Activated naive CD4-positive, alpha-beta T cell treated with anti-CD3 and anti-CD28 coated beads for 36 hours (primary cell): Measurements from ENCODE around the gene GUCD1. TPM values are rescaled to one million over a fixed set of nuclear protein-coding genes. Genes with fewer than 3 reads are reported as not detected.
A peak's percentile ranks its signal among the peaks of the same experiment; 100 is the strongest.

Experiments used
- CTCF ChIA-PET: fragments of 350-600 bp; sonication (Branson Sonifier 250); formaldehyde crosslinking; loops from one replicate; lab custom pipeline; 2021; ENCODE audit warnings: antibody characterized with exemption; lab: Charles Lee
- DNase-seq: peaks from one replicate; pipeline ENCODE4 v3.0.0-alpha.2; 2020
- H3K27ac Mint-ChIP-seq: one replicate; pipeline ENCODE4 v1.8.0; 2021; ENCODE audit warnings: mild to moderate bottlenecking, mixed read lengths
- H3K27me3 Mint-ChIP-seq: one replicate; pipeline ENCODE4 v1.8.0; 2021; ENCODE audit warnings: low read depth, mixed read lengths
- H3K36me3 Mint-ChIP-seq: one replicate; pipeline ENCODE4 v1.8.0; 2021; ENCODE audit warnings: low read depth, mixed read lengths
- H3K4me1 Mint-ChIP-seq: one replicate; pipeline ENCODE4 v1.8.0; 2021; ENCODE audit warnings: low read depth, mixed read lengths
- H3K4me3 Mint-ChIP-seq: one replicate; pipeline ENCODE4 v1.8.0; 2021; ENCODE audit warnings: mild to moderate bottlenecking, moderate library complexity, mixed read lengths
- H3K9me3 Mint-ChIP-seq: one replicate; pipeline ENCODE4 v1.8.0; 2021; ENCODE audit warnings: mixed read lengths
- intact Hi-C: fragments of 100-400 bp; cut with micrococcal nuclease; formaldehyde crosslinking; loops from one replicate; pipeline ENCODE4 v1.15.1; 2023
- total RNA-seq, 2 experiments: library from RNA; stranded (reverse); gene quantifications; one replicate each; pipeline ENCODE4 v1.2.3, GENCODE V29; 2021

GUCD1 gene
- total RNA-seq, 2 experiments from 2014 or later: 95.8 to 96.0 TPM

DNA sequence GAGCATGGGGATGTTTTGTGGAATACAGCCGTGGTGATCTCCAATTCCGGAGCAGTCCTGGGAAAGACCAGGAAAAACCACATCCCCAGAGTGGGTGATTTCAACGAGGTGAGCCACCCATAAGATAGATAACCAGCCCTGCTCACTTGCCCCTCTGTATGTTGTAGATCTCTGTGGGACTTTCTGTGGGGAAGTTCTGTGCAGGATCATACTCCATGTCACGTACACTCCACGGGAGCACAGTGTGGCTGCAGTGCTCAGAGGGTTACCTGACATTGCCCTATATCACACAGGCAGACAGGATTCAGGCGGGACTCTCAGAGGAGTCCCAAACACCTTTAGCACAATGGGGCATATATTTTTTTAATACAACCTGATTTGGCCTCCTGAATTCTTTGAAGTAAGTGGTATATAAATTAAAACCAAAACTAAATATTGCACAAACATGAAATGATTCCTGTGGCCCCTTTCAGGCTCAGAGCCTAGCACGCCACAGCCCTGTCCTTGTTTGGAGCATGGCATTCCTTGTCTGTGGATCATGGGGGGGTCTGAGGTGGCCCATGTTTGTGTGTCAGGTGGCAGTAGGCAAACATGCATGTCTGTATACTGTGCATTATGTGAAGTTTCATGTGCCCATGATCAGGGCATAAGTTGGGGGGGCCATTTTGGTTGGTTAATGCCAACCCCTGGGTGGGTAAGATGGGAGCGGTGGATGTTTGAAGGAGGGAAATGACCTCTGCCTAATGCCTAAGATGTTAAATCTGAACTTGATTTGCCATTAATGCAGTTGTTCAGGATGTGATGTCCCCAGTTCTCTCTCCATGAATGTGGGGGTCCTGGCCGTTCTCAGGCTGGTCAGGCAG lies 41.3 kb downstream of the GUCD1 start:
- Mint-ChIP-seq H3K9me3 (no peaks in the 10 kb centered on the region), H3K4me1 (peaks cover 11% of the 10 kb centered on the region), H3K27ac (no peak overlapping the region), H3K4me3 (no peak overlapping the region), H3K27me3 (no peaks in the 10 kb centered on the region), H3K36me3 (no peaks in the 10 kb centered on the region)
- CTCF ChIA-PET: interaction anchor here (1.6 kb wide), 1 partner anchor 12 kb away, joined by 3 read pairs; no protein-coding TSS in a partner anchor
- intact Hi-C loops: no loop called here
- no peak for DNase-seq

GRCh38 chr22:24512043-24512442 lies 42.9 kb downstream of the GUCD1 start:
- H3K27ac Mint-ChIP-seq: no peak overlapping the region
- CTCF ChIA-PET: no interaction called here

DNA sequence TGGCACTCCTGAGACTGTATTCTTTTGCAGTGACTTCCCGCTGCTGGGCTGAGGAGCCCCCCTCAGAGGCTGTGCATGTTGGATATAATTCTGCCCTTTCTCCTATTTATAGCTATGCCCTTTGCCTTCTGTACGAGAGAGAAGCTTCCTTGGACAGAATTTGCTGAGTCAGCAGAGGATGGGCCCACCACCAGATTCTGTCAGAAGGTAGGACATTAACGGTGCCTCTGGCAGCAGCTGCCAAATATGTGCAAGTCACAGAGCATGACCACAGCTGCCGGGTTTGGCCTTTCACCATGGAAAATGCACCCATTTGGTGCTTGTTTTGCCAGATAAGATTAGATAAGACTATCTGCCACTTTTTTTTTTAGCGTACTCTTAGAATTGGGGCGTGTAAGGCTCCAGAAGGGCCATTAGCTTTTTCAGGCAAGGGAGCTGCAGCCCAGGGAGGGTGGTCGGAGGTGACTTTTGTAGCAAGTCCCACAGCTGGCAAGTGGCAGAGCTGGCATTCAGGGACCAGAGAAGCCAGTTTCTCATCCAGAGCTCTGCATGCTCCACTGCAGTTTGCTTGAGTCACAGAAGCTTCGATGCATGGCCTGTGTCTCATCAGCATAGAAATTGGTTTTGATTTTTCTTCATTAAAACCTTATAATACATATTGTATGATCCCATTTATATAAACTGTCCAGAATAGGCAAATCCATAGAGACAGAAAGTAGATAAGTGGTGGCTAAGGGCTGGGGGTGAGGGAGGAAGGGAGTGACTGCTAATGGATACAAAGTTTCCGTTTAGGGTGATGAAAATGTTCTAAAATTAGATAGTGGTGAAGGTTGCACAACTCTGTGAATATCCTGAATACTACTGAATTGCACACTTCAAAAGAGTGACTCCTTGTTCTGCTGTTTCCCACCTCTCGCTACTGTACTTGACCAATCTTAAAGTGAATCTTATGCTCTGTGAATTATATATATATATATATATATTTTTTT lies 44.0 kb downstream of the GUCD1 start:
- H3K36me3 Mint-ChIP-seq: no peaks in the 10 kb centered on the region
- CTCF ChIA-PET: interaction anchor here (0.6 kb wide), 1 partner anchor 9 kb away, joined by 6 read pairs; no protein-coding TSS in a partner anchor
- no peaks in the 10 kb centered on the region for H3K9me3 Mint-ChIP-seq
- H3K27ac Mint-ChIP-seq: no peak overlapping the region
- no peak for DNase-seq
- no peaks in the 10 kb centered on the region for H3K27me3 Mint-ChIP-seq
- H3K4me3 Mint-ChIP-seq: no peak overlapping the region
- H3K4me1 Mint-ChIP-seq: peaks cover 11% of the 10 kb centered on the region
- intact Hi-C loops: no loop called here

More at GRCh38 chr22:24512043-24512442, 42.9 kb downstream of the GUCD1 start:
- Mint-ChIP-seq H3K36me3 (no peaks in the 10 kb centered on the region), H3K27me3 (no peaks in the 10 kb centered on the region), H3K4me3 (no peak overlapping the region), H3K9me3 (no peaks in the 10 kb centered on the region), H3K4me1 (peaks cover 11% of the 10 kb centered on the region)
- no peak for DNase-seq
- intact Hi-C loops: no loop called here

GRCh38 chr22:24507716-24508115 lies 47.2 kb downstream of the GUCD1 start:
- H3K9me3 Mint-ChIP-seq: no peaks in the 10 kb centered on the region
- CTCF ChIA-PET: interaction anchor here (0.5 to 1.4 kb wide), 3 partner anchors 15 to 22 kb away, joined by 3 to 6 read pairs (median 6); no protein-coding TSS in a partner anchor
- H3K4me1 Mint-ChIP-seq: peaks cover 17% of the 10 kb centered on the region
- H3K4me3 Mint-ChIP-seq: no peak overlapping the region
- intact Hi-C loops: no loop called here
- H3K27ac Mint-ChIP-seq: no peak overlapping the region
- no peaks in the 10 kb centered on the region for H3K27me3 Mint-ChIP-seq
- H3K36me3 Mint-ChIP-seq: no peaks in the 10 kb centered on the region
- DNase-seq: no peak

DNA sequence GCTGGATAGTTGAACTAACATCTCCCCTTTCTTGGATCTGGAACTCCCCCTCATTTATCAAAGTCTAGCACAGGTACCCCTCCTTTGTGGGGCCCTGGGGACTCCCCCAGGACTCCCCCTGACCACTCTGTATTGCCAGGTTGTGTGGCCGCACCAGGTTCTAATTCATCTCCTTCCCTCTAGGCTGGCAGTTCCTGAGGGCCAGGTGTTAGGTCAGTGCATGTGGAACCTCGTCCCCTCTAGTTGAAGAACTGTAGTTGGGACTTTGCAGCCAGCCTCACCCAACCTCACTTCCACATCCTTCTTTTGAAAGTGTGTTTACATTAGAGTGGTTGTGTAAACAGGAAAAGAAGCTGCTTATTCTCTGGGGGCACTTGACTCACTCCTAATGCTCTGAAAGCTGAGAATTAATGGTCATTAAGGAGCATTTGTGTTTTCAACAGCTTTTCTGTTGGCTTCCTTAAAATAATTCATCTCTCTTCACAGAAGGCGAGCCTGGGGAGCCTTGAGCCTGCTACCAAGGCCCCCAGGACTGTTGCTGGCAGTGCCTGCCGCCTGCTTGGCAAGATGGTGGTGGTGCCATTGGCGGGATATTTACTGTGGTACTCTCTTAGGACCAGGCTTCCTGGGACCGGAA lies 48.0 kb downstream of the GUCD1 start:
- intact Hi-C loops: no loop called here
- no peak overlapping the region for H3K27ac Mint-ChIP-seq
- H3K9me3 Mint-ChIP-seq: no peaks in the 10 kb centered on the region
- H3K4me1 Mint-ChIP-seq: peaks cover 15% of the 10 kb centered on the region
- DNase-seq: no peak
- no peak overlapping the region for H3K4me3 Mint-ChIP-seq
- no peaks in the 10 kb centered on the region for H3K27me3 Mint-ChIP-seq
- H3K36me3 Mint-ChIP-seq: no peaks in the 10 kb centered on the region
- CTCF ChIA-PET: interaction anchor here (0.6 to 6.2 kb wide), 5 partner anchors 10 to 288 kb away, joined by 3 to 45 read pairs (median 4); no protein-coding TSS in a partner anchor

DNA sequence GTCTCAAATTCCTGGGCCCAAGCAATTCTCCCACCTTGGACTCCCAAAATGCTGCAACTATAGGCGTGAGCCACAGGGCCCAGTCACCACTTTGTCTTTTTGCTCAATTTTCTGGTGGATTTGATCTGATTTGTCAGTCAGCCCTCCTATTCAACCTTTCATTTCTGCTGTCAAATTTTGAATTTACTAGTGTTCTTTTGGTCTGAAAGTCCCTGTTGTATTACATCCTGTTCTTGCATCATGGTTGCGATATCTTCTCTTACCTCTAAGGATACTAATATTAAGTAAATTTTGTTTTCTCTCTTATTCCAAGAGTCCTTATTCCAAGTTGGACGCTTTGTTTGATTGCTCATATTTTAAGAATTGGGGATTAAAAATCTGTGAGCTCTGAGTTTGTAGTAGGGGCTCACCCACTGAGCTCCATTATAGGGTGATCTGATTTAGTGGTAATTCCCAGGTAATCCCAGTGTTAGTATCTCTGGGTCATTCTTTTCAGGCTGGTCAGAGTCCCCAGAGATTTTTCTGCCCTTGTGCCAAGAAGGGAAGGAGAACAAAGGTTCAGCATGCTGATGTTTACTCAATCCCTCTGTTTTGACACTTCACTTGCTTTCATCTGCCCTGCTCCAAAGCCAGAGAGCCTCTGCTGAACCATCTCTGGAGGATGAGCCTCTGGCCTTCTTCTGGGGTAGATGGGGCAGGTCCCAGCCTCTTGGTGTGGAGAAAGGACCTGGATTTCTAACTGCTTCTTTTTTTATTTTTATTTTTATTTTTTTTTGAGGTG lies 49.8 kb downstream of the GUCD1 start:
- H3K4me1 Mint-ChIP-seq: peaks cover 7% of the 10 kb centered on the region
- no peaks in the 10 kb centered on the region for H3K27me3 Mint-ChIP-seq
- no peak for DNase-seq
- H3K4me3 Mint-ChIP-seq: no peak overlapping the region
- H3K9me3 Mint-ChIP-seq: no peaks in the 10 kb centered on the region
- intact Hi-C loops: loop anchor here (5.0 kb wide), 1 partner anchor 233 kb away; the partner anchor contains the start of gene SPECC1L
- H3K36me3 Mint-ChIP-seq: no peaks in the 10 kb centered on the region
- CTCF ChIA-PET: interaction anchor here (0.7 to 6.2 kb wide), 2 partner anchors 83 to 164 kb away, joined by 3 to 45 read pairs; no protein-coding TSS in a partner anchor
- no peak overlapping the region for H3K27ac Mint-ChIP-seq

- no peaks in the 10 kb centered on the region for H3K27me3 Mint-ChIP-seq
- no peaks in the 10 kb centered on the region for H3K9me3 Mint-ChIP-seq
- intact Hi-C loops: loop anchor here (5.0 kb wide), 1 partner anchor 232 kb away; the partner anchor contains the start of gene SPECC1L
Measured at GRCh38 chr22:24504540-24504939, 50.4 kb downstream of the GUCD1 start.

DNA sequence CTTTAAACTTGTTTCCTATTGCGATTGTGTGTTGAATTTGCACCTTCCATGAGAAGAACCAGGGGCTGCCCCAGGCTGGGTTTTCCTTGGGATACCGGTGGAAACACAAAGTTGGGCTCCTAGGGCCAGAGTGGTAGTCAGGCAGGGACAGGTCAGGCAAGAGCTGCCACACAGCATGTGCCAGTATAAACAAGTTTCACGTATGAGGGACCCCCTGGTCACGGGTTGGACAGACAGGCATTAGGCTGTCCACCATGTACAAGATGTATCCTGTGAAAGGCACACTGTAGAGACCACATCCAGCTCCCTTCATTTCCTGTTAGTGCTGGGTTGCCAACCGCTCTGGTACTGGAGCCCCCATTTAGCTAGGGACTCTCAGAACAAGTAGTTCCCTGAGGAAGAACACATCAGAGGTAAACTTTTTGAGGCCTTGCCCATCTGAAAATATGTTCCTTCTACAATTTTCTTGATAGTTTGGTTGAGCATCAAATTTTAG lies 51.0 kb downstream of the GUCD1 start:
- DNase-seq: no peak
- H3K27ac Mint-ChIP-seq: no peak overlapping the region
- CTCF ChIA-PET: interaction anchor here (1.0 to 6.2 kb wide), 6 partner anchors 20 to 155 kb away, joined by 3 to 45 read pairs (median 3); no protein-coding TSS in a partner anchor
- H3K4me1 Mint-ChIP-seq: peaks cover 7% of the 10 kb centered on the region
- intact Hi-C loops: loop anchor here (1.0 to 5.0 kb wide), 5 partner anchors 69 to 232 kb away; partner anchors contain the start of genes ADORA2A and SPECC1L
- no peaks in the 10 kb centered on the region for H3K27me3 Mint-ChIP-seq
- no peaks in the 10 kb centered on the region for H3K9me3 Mint-ChIP-seq
- no peak overlapping the region for H3K4me3 Mint-ChIP-seq
- no peaks in the 10 kb centered on the region for H3K36me3 Mint-ChIP-seq

More at GRCh38 chr22:24504540-24504939, 50.4 kb downstream of the GUCD1 start:
- no peaks in the 10 kb centered on the region for H3K36me3 Mint-ChIP-seq
- no peak overlapping the region for H3K27ac Mint-ChIP-seq
- peaks cover 7% of the 10 kb centered on the region for H3K4me1 Mint-ChIP-seq
- no peak overlapping the region for H3K4me3 Mint-ChIP-seq
- CTCF ChIA-PET: interaction anchor here (0.7 to 6.2 kb wide), 4 partner anchors 21 to 163 kb away, joined by 3 to 45 read pairs (median 3); no protein-coding TSS in a partner anchor
- DNase-seq: no peak

GRCh38 chr22:24503137-24503842 lies 51.6 kb downstream of the GUCD1 start:
- H3K27ac Mint-ChIP-seq: no peak overlapping the region
- H3K36me3 Mint-ChIP-seq: no peaks in the 10 kb centered on the region
- peak; percentile 87 for DNase-seq
- peaks cover 7% of the 10 kb centered on the region for H3K4me1 Mint-ChIP-seq
- no peaks in the 10 kb centered on the region for H3K9me3 Mint-ChIP-seq
- CTCF ChIA-PET: interaction anchor here (0.6 to 6.2 kb wide), 21 partner anchors 9 to 170 kb away, joined by 3 to 45 read pairs (median 4); no protein-coding TSS in a partner anchor
- intact Hi-C loops: loop anchor here (1.0 to 5.0 kb wide), 5 partner anchors 68 to 231 kb away; partner anchors contain the start of genes ADORA2A and SPECC1L
- H3K27me3 Mint-ChIP-seq: no peaks in the 10 kb centered on the region
- H3K4me3 Mint-ChIP-seq: no peak overlapping the region

- CTCF ChIA-PET: interaction anchor here (0.6 to 6.2 kb wide), 22 partner anchors 8 to 361 kb away, joined by 3 to 45 read pairs (median 5); no protein-coding TSS in a partner anchor
- Mint-ChIP-seq H3K27ac (no peak overlapping the region), H3K4me3 (no peak overlapping the region), H3K36me3 (no peaks in the 10 kb centered on the region), H3K4me1 (peaks cover 7% of the 10 kb centered on the region), H3K27me3 (no peaks in the 10 kb centered on the region), H3K9me3 (no peaks in the 10 kb centered on the region)
- DNase-seq: no peak
- intact Hi-C loops: loop anchor here (2.0 to 5.0 kb wide), 2 partner anchors 68 to 230 kb away; partner anchors contain the start of gene SPECC1L
Measured at GRCh38 chr22:24502541-24502940, 52.4 kb downstream of the GUCD1 start.
